Gastroesophageal sphincter (tissue), 4 donors: ENCODE results near the gene TMEM255B. TPM values are rescaled to one million over a fixed set of nuclear protein-coding genes. Genes with fewer than 3 reads are reported as not detected.

Experiments used
- ATAC-seq: fragments of 150-250 bp; one replicate; pipeline ENCODE4 v1.9.1; 2016; ENCODE audit warnings: mild to moderate bottlenecking, moderate library complexity
- H3K27ac ChIP-seq, 4 donors: fragments of 200-600 bp; sonication (generic) in 3 of 4; 1 replicate in 3 of 4; 2 replicates in 1 of 4; pipeline ENCODE4 v1.5.1; 2016 to 2019
- H3K27me3 ChIP-seq: fragments of 200-600 bp; sonication (generic); one replicate; pipeline ENCODE4 v1.5.1; 2019
- H3K36me3 ChIP-seq, 2 donors: fragments of 200-600 bp; sonication (generic); one replicate each; pipeline ENCODE4 v1.5.1; 2019; ENCODE audit warnings: control low read depth in 1 of 2
- H3K4me1 ChIP-seq, 3 donors: fragments of 200-600 bp; sonication (generic); 1 replicate in 2 of 3; 2 replicates in 1 of 3; pipeline ENCODE4 v1.5.1; 2016 to 2019; ENCODE audit warnings: control low read depth in 2 of 3
- H3K4me3 ChIP-seq, 2 donors: fragments of 200-600 bp; sonication (generic); one replicate each; pipeline ENCODE4 v1.5.1; 2019; ENCODE audit warnings: mild to moderate bottlenecking in 1 of 2, moderate library complexity in 1 of 2
- H3K9me3 ChIP-seq, 3 donors: fragments of 200-600 bp; sonication (generic); one replicate each; pipeline ENCODE4 v1.5.1; 2017 to 2019; ENCODE audit warnings: control low read depth in 2 of 3
- CTCF ChIP-seq, 4 experiments: fragments of 200-600 bp in 2 of 4; fragments of 450-650 bp in 2 of 4; sonication (generic) in 1 of 4; IDR thresholded peaks; one replicate each; pipeline ENCODE4 v1.5.1; 2017 to 2019; ENCODE audit warnings: antibody characterized with exemption in 4 of 4, mild to moderate bottlenecking in 2 of 4, moderate library complexity in 2 of 4
- EP300 ChIP-seq: sonication (generic); formaldehyde crosslinking; IDR thresholded peaks from one replicate; pipeline ENCODE4 v1.6.1; 2017; ENCODE audit warnings: antibody characterized with exemption, mild to moderate bottlenecking
- POLR2A ChIP-seq, 2 donors: fragments of 450-650 bp; IDR thresholded peaks; one replicate each; pipeline ENCODE4 v1.6.1; 2017; ENCODE audit warnings: antibody characterized with exemption in 2 of 2, mild to moderate bottlenecking in 2 of 2, moderate library complexity in 1 of 2
- POLR2AphosphoS5 ChIP-seq: sonication (generic); formaldehyde crosslinking; IDR thresholded peaks from one replicate; pipeline ENCODE4 v1.6.1; 2017; ENCODE audit warnings: antibody characterized with exemption
- WGBS, 2 donors: methylation state at CpG; one replicate each; pipeline ENCODE4 v1.1.5; 2018; ENCODE audit warnings: low coverage in 1 of 2; 5-methylcytosine and 5-hydroxymethylcytosine counted together
- total RNA-seq, 4 donors: library from RNA; depleted of rRNA; stranded (reverse); fragments of >200 nt; gene quantifications; one replicate each; pipeline ENCODE4 v1.1.0, GENCODE V29; 2016

TMEM255B gene
- total RNA-seq, 4 donors from 2014 or later: 4.9 to 13.2 (median 7.8) TPM

DNA sequence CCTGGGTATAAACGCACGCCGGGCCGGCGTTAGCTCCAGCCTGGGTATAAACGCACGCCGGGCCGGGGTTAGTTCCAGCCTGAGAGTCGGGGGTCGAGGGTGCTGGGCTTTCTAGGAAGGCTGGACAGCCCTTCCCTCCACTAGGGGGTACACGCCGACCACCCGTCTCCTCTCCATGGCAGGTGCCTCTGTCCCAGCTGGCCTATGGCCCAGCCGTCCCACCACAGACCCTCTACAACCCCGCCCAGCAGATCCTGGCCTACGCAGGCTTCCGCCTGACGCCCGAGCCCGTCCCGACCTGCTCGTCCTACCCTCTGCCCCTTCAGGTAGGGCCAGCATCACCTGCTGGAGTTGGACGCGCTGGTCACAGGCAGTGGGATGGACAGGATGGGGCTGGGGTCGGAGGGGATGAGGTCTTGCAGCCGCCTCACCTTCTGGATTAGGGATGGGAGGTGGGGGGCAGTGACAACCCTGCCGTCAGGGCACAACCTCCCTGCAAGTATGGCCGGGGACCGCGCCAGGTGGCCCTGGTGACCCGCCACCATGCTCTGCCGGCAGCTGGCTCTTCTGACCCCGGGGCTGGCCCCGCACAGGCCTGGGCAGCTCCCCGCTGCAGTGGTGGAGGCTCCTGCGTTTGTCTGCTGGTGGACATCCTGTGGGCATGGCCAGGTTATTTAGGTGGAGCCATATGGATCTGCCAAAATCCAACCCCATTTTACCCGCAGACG lies 45.8 kb downstream of the TMEM255B start:
- Histone ChIP-seq H3K36me3 (no peaks in the 10 kb centered on the region), H3K27me3 (no peaks in the 10 kb centered on the region), H3K4me1 (peaks cover 0 to 21% (median 2%) of the 10 kb centered on the region in 3 donors), H3K4me3 (no peak overlapping the region), H3K9me3 (peaks cover 0 to 10% (median 0%) of the 10 kb centered on the region in 3 donors), H3K27ac (no peak overlapping the region)
- ATAC-seq: no peak
- no peak for TF ChIP-seq CTCF (IDR thresholded peaks at IDR 0.05)
- no peak for TF ChIP-seq POLR2AphosphoS5
- TF ChIP-seq EP300: no peak
- TF ChIP-seq POLR2A (IDR thresholded peaks at IDR 0.05): no peak
- 100% methylated on average over 3 of the region's 39 CpGs; no CpG with 5 or more reads in 1 of the 2 donors for WGBS, 2 donors

DNA sequence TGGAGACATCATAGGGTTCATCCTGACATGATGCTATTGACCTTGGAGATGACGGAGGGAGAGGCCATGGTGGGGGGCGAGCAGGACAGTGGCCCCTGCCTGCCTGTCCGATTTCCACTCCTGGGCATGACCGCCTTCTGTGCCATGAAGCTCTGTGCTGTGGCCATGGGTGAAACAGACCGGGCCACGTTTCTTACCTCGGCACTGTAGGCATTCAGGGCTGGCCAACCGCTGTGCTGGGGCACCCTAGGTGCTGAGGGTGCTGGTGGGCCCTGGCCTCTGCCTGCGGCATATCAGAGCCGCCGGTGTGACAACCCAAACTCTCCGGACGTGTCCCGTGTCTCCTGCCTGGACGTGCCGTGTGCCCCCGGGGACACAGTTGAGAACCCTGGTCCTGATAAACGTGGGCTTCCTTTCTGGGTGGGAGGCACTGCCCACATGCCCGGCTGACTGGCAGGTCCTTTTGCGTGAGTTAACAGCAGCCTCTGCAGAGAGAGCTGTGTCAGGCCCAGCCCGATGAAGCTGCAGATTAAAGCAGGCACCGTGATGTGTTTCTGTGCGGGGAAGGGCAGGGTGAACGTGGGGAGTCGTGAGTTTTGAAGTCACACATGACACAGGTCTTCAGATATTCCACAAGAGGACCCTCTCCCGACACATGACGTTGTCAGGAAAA lies 46.5 kb downstream of the TMEM255B start:
- no peak for TF ChIP-seq EP300
- 73 to 92% methylated on average over 3 to 10 of the region's 27 CpGs for WGBS, 2 donors
- Histone ChIP-seq H3K27me3 (no peaks in the 10 kb centered on the region), H3K4me3 (no peak overlapping the region), H3K36me3 (no peaks in the 10 kb centered on the region), H3K27ac (no peak overlapping the region), H3K9me3 (peaks cover 0 to 10% (median 0%) of the 10 kb centered on the region in 3 donors), H3K4me1 (peaks cover 0 to 21% (median 2%) of the 10 kb centered on the region in 3 donors)
- no peak for ATAC-seq

- H3K4me3 ChIP-seq: no peak overlapping the region
- whole genome bisulfite sequencing, 2 donors: no CpG with 5 or more reads among the region's 11 CpGs
- H3K27ac ChIP-seq: no peak overlapping the region
- peaks cover 0 to 10% (median 0%) of the 10 kb centered on the region in 3 donors for H3K9me3 ChIP-seq
- H3K36me3 ChIP-seq: no peaks in the 10 kb centered on the region
- no peak for ATAC-seq
- TF ChIP-seq EP300 (no peak), CTCF (IDR thresholded peaks at IDR 0.05) (no peak), POLR2AphosphoS5 (no peak), POLR2A (IDR thresholded peaks at IDR 0.05) (no peak)
- H3K4me1 ChIP-seq: peaks cover 0 to 21% (median 2%) of the 10 kb centered on the region in 3 donors
- no peaks in the 10 kb centered on the region for H3K27me3 ChIP-seq
Observed at GRCh38 chr13:113806104-113806471, 47.1 kb downstream of the TMEM255B start.

- 100% methylated on average over 1 of the region's 13 CpGs; no CpG with 5 or more reads in 1 of the 2 donors for WGBS, 2 donors
- ATAC-seq: no peak
- peaks cover 0 to 10% (median 0%) of the 10 kb centered on the region in 3 donors for H3K9me3 ChIP-seq
- TF ChIP-seq CTCF (IDR thresholded peaks at IDR 0.05): no peak
- no peak for TF ChIP-seq POLR2AphosphoS5
- TF ChIP-seq EP300: no peak
- no peak for TF ChIP-seq POLR2A (IDR thresholded peaks at IDR 0.05)
- H3K27me3 ChIP-seq: no peaks in the 10 kb centered on the region
- no peaks in the 10 kb centered on the region for H3K36me3 ChIP-seq
- no peak overlapping the region for H3K4me3 ChIP-seq
- H3K4me1 ChIP-seq: peaks cover 0 to 20% (median 2%) of the 10 kb centered on the region in 3 donors
- no peak overlapping the region for H3K27ac ChIP-seq
Observed at GRCh38 chr13:113806526-113806925, 47.5 kb downstream of the TMEM255B start.

DNA sequence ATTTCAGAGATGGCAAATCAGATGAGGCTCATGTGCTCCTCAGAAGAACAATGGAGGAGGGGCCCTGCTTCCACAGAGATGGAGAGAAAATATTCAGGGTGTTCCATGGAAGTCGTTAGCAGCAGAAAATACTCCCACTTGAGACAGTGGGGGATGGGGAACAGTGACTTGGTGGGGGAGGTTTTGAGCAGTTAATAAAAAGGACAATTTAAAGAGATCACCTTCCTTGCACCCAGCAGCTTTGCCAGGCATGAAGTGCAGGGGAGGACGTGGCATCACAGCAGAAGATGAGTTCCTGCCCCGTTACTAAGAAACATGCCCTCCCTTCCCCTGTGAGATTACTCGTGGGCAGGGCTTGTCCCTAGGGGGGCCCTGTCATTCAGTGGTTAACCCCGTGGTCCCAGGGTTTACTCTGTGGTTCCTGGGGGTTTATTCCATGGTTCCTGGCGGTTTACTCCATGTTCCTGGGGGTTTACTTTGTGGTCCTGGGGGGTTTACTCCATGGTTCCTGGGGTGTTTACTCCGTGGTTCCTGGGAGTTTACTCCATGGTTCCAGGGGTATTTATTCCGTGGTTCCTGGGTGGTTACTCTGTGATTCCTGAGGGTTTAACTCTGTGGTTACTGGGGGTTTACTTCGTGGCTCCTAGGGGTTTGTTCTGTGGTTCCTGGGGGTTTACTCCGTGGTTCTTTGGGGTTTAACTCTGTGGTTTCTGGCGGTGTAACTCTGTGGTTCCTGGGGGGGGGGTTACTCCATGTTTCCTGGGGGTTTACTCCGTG lies 49.2 kb downstream of the TMEM255B start:
- no peak overlapping the region for H3K27ac ChIP-seq
- H3K36me3 ChIP-seq: no peaks in the 10 kb centered on the region
- WGBS, 2 donors: 81 to 85% methylated on average over 8 to 9 of the region's 12 CpGs
- H3K4me3 ChIP-seq: no peak overlapping the region
- TF ChIP-seq CTCF (IDR thresholded peaks at IDR 0.05) (no peak), POLR2AphosphoS5 (no peak), EP300 (no peak), POLR2A (IDR thresholded peaks at IDR 0.05) (no peak)
- H3K4me1 ChIP-seq: peaks cover 0 to 10% (median 0%) of the 10 kb centered on the region in 3 donors
- H3K27me3 ChIP-seq: no peaks in the 10 kb centered on the region
- no peak for ATAC-seq
- H3K9me3 ChIP-seq: peaks cover 0 to 10% (median 0%) of the 10 kb centered on the region in 3 donors
